ENCODE measurements around the gene PHF10.

DNA sequence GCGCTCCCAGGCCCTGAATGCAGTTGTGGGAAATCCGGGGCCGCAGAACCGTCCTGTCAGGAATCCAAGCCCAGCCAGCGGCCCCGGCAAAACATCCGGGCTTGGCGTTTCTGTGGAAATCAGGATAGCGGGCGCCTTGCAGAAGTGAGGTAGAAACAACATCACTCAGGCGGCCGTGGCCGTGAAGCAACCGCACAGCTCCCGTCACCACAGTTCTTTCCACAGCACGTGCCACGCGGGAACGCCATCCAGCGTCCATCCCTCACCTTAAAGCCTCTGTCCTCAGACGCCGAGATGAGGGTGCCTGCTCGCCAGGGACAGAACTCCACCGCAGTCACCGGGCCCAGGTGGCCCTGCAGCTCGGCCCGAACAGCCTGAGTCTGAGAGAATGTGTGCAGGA, 56.6 kb downstream of the PHF10 start:
- TF ChIP-seq, protein P1, sequence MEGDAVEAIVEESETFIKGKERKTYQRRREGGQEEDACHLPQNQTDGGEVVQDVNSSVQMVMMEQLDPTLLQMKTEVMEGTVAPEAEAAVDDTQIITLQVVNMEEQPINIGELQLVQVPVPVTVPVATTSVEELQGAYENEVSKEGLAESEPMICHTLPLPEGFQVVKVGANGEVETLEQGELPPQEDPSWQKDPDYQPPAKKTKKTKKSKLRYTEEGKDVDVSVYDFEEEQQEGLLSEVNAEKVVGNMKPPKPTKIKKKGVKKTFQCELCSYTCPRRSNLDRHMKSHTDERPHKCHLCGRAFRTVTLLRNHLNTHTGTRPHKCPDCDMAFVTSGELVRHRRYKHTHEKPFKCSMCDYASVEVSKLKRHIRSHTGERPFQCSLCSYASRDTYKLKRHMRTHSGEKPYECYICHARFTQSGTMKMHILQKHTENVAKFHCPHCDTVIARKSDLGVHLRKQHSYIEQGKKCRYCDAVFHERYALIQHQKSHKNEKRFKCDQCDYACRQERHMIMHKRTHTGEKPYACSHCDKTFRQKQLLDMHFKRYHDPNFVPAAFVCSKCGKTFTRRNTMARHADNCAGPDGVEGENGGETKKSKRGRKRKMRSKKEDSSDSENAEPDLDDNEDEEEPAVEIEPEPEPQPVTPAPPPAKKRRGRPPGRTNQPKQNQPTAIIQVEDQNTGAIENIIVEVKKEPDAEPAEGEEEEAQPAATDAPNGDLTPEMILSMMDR (conservative IDR thresholded peaks at IDR 0.05), result no peak
- TF ChIP-seq ZFX (IDR thresholded peaks at IDR 0.05), result no peak
